ENCODE measurements around the gene SF3B2. TPM values are rescaled to one million over a fixed set of nuclear protein-coding genes. Genes with fewer than 3 reads are reported as not detected.
A peak's percentile ranks its signal among the peaks of the same experiment; 100 is the strongest.

The SF3B2 gene
- total and polyA plus RNA-seq, 9 of the 15 experiments (the other 6 are each of a cell fraction or from before 2014, with no cell fraction given), result 58.3 to 248 (median 157) TPM

GRCh38 chr11:66051766-66052663, at the start of gene SF3B2 (continued):
- TF ChIP-seq CREB3 (tag; conservative IDR thresholded peaks at IDR 0.05; ENCODE audit: low read depth), result no peak
- TF ChIP-seq ZNF41 (CRISPR knock-in tag; conservative IDR thresholded peaks at IDR 0.05), result no peak
- TF ChIP-seq TAF15 (IDR thresholded peaks at IDR 0.05; ENCODE audit: low read depth, low read length), result no peak
- TF ChIP-seq ZNF75A (CRISPR knock-in tag; IDR thresholded peaks at IDR 0.05), result no peak
- no peak for TF ChIP-seq PURB (CRISPR knock-in tag; IDR thresholded peaks at IDR 0.05; ENCODE audit: low read depth)
- TF ChIP-seq XRCC5 (IDR thresholded peaks at IDR 0.05; ENCODE audit: low read depth, low read length), result 0 out of 2 replicates have a peak, but pooled peaks have one; percentile 16
- TF ChIP-seq ZNF277 (CRISPR knock-in tag; IDR thresholded peaks at IDR 0.05; ENCODE audit: borderline replicate concordance), result no peak
- TF ChIP-seq C11orf30 (IDR thresholded peaks at IDR 0.05; ENCODE audit: low read depth), result peak; percentile 97
- no peak for TF ChIP-seq PHB (CRISPR knock-in tag; IDR thresholded peaks at IDR 0.05)
- no peak for TF ChIP-seq ZNF507 (tag; conservative IDR thresholded peaks at IDR 0.05)
- TF ChIP-seq ZNF77 (CRISPR knock-in tag; IDR thresholded peaks at IDR 0.05), result no peak
- no peak for TF ChIP-seq USF2 (CRISPR knock-in tag; IDR thresholded peaks at IDR 0.05)
- TF ChIP-seq ZNF561 (CRISPR knock-in tag; conservative IDR thresholded peaks at IDR 0.05), result no peak
- no peak for TF ChIP-seq ZNF316 (IDR thresholded peaks at IDR 0.05)
- TF ChIP-seq DMBX1 (CRISPR knock-in tag; IDR thresholded peaks at IDR 0.05; ENCODE audit: borderline replicate concordance), result no peak
- TF ChIP-seq ILK (tag; IDR thresholded peaks at IDR 0.05; ENCODE audit: borderline replicate concordance, low read depth), result no peak
- no peak for TF ChIP-seq ELK3 (CRISPR knock-in tag; IDR thresholded peaks at IDR 0.05)
- peak in 1 of 2 experiments; percentile 86; a peak in 1 of 4 replicates for TF ChIP-seq KDM4B (IDR thresholded peaks at IDR 0.05; ENCODE audit: borderline replicate concordance in 2 of 2, low read depth in 1 of 2)
- TF ChIP-seq POLR2A (conservative IDR thresholded peaks at IDR 0.05), result peak; percentile 94
- TF ChIP-seq TEAD1 (CRISPR knock-in tag; IDR thresholded peaks at IDR 0.05), result no peak
- no peak for TF ChIP-seq KLF10 (CRISPR knock-in tag; IDR thresholded peaks at IDR 0.05)
- TF ChIP-seq KLF16 (IDR thresholded peaks at IDR 0.05), result no peak
- TF ChIP-seq ZSCAN32 (CRISPR knock-in tag; IDR thresholded peaks at IDR 0.05), result no peak

Measured in K562 (cell line).